ENCODE results near the gene FGFR3.

FGFR3 gene

GRCh38 chr4:1803523-1804423, 10.7 kb downstream of the FGFR3 start:
- FAIRE-seq (no peak), DNase-seq (ENCODE audit: insufficient read length, low spot score) (no peak)
- no peak for TF ChIP-seq TAF1 (IDR thresholded peaks at IDR 0.05; ENCODE audit: low read depth, low read length)
- no peak for TF ChIP-seq POLR2AphosphoS5 (IDR thresholded peaks at IDR 0.05; ENCODE audit: low read depth, low read length)
- TF ChIP-seq SPI1 (IDR thresholded peaks at IDR 0.05; ENCODE audit: low read depth, low read length): no peak
- TF ChIP-seq POLR2A (IDR thresholded peaks at IDR 0.05; ENCODE audit: low read depth, low read length): no peak
- no peak for TF ChIP-seq POU2F2 (IDR thresholded peaks at IDR 0.05; ENCODE audit: low read depth, low read length)
- no peak for TF ChIP-seq PAX5 (IDR thresholded peaks at IDR 0.05; ENCODE audit: insufficient read depth, low read length, severe bottlenecking)

GRCh38 chr4:1804638-1805492, 11.8 kb downstream of the FGFR3 start:
- FAIRE-seq: no peak
- TF ChIP-seq POU2F2 (IDR thresholded peaks at IDR 0.05; ENCODE audit: low read depth, low read length): no peak
- no peak for TF ChIP-seq TAF1 (IDR thresholded peaks at IDR 0.05; ENCODE audit: low read depth, low read length)
- no peak for TF ChIP-seq POLR2AphosphoS5 (IDR thresholded peaks at IDR 0.05; ENCODE audit: low read depth, low read length)
- TF ChIP-seq PAX5 (IDR thresholded peaks at IDR 0.05; ENCODE audit: insufficient read depth, low read length, severe bottlenecking): no peak
- no peak for TF ChIP-seq POLR2A (IDR thresholded peaks at IDR 0.05; ENCODE audit: low read depth, low read length)
- TF ChIP-seq SPI1 (IDR thresholded peaks at IDR 0.05; ENCODE audit: low read depth, low read length): no peak
- DNase-seq (ENCODE audit: insufficient read length, low spot score): no peak

GRCh38 chr4:1805493-1806222, 12.6 kb downstream of the FGFR3 start:
- FAIRE-seq (no peak), DNase-seq (ENCODE audit: insufficient read length, low spot score) (no peak)
- TF ChIP-seq POU2F2 (IDR thresholded peaks at IDR 0.05; ENCODE audit: low read depth, low read length) (no peak), PAX5 (IDR thresholded peaks at IDR 0.05; ENCODE audit: insufficient read depth, low read length, severe bottlenecking) (no peak), POLR2AphosphoS5 (IDR thresholded peaks at IDR 0.05; ENCODE audit: low read depth, low read length) (no peak), POLR2A (IDR thresholded peaks at IDR 0.05; ENCODE audit: low read depth, low read length) (no peak), SPI1 (IDR thresholded peaks at IDR 0.05; ENCODE audit: low read depth, low read length) (no peak), TAF1 (IDR thresholded peaks at IDR 0.05; ENCODE audit: low read depth, low read length) (no peak)

GRCh38 chr4:1806223-1806564, 13.1 kb downstream of the FGFR3 start:
- DNase-seq (ENCODE audit: insufficient read length, low spot score): no peak
- no peak for TF ChIP-seq POU2F2 (IDR thresholded peaks at IDR 0.05; ENCODE audit: low read depth, low read length)
- no peak for TF ChIP-seq TAF1 (IDR thresholded peaks at IDR 0.05; ENCODE audit: low read depth, low read length)
- TF ChIP-seq POLR2AphosphoS5 (IDR thresholded peaks at IDR 0.05; ENCODE audit: low read depth, low read length): no peak
- no peak for TF ChIP-seq PAX5 (IDR thresholded peaks at IDR 0.05; ENCODE audit: insufficient read depth, low read length, severe bottlenecking)
- TF ChIP-seq POLR2A (IDR thresholded peaks at IDR 0.05; ENCODE audit: low read depth, low read length): no peak
- no peak for TF ChIP-seq SPI1 (IDR thresholded peaks at IDR 0.05; ENCODE audit: low read depth, low read length)
- FAIRE-seq: no peak

GRCh38 chr4:1806596-1807331, 13.7 kb downstream of the FGFR3 start:
- TF ChIP-seq PAX5 (IDR thresholded peaks at IDR 0.05; ENCODE audit: insufficient read depth, low read length, severe bottlenecking) (no peak), POU2F2 (IDR thresholded peaks at IDR 0.05; ENCODE audit: low read depth, low read length) (no peak), POLR2AphosphoS5 (IDR thresholded peaks at IDR 0.05; ENCODE audit: low read depth, low read length) (no peak), SPI1 (IDR thresholded peaks at IDR 0.05; ENCODE audit: low read depth, low read length) (no peak), POLR2A (IDR thresholded peaks at IDR 0.05; ENCODE audit: low read depth, low read length) (no peak), TAF1 (IDR thresholded peaks at IDR 0.05; ENCODE audit: low read depth, low read length) (no peak)
- no peak for FAIRE-seq
- no peak for DNase-seq (ENCODE audit: insufficient read length, low spot score)

GRCh38 chr4:1807332-1807777, 14.3 kb downstream of the FGFR3 start:
- TF ChIP-seq POLR2A (IDR thresholded peaks at IDR 0.05; ENCODE audit: low read depth, low read length) (no peak), POU2F2 (IDR thresholded peaks at IDR 0.05; ENCODE audit: low read depth, low read length) (no peak), PAX5 (IDR thresholded peaks at IDR 0.05; ENCODE audit: insufficient read depth, low read length, severe bottlenecking) (no peak), POLR2AphosphoS5 (IDR thresholded peaks at IDR 0.05; ENCODE audit: low read depth, low read length) (no peak), TAF1 (IDR thresholded peaks at IDR 0.05; ENCODE audit: low read depth, low read length) (no peak), SPI1 (IDR thresholded peaks at IDR 0.05; ENCODE audit: low read depth, low read length) (no peak)
- no peak for FAIRE-seq

GRCh38 chr4:1808396-1808795, 15.3 kb downstream of the FGFR3 start:
- FAIRE-seq: no peak
- DNase-seq (ENCODE audit: insufficient read length, low spot score): no peak
- TF ChIP-seq POLR2A (IDR thresholded peaks at IDR 0.05; ENCODE audit: low read depth, low read length) (no peak), TAF1 (IDR thresholded peaks at IDR 0.05; ENCODE audit: low read depth, low read length) (no peak), POU2F2 (IDR thresholded peaks at IDR 0.05; ENCODE audit: low read depth, low read length) (no peak), POLR2AphosphoS5 (IDR thresholded peaks at IDR 0.05; ENCODE audit: low read depth, low read length) (no peak), SPI1 (IDR thresholded peaks at IDR 0.05; ENCODE audit: low read depth, low read length) (no peak), PAX5 (IDR thresholded peaks at IDR 0.05; ENCODE audit: insufficient read depth, low read length, severe bottlenecking) (no peak)

More at GRCh38 chr4:1807332-1807777, 14.3 kb downstream of the FGFR3 start:
- no peak for DNase-seq (ENCODE audit: insufficient read length, low spot score)
